Stomach (tissue), 9 donors: ENCODE measurements around the gene AIG1. TPM values are rescaled to one million over a fixed set of nuclear protein-coding genes. Genes with fewer than 3 reads are reported as not detected.

Source experiments
- DNase-seq, 2 donors: peaks; one replicate each; pipeline versions ENCODE4 v3.0.0 to v3.0.0-alpha.2; 2013 to 2019
- H3K27ac ChIP-seq, 5 donors: fragments of 200-600 bp in 4 of 5; sonication (generic) in 4 of 5; one replicate each; pipeline ENCODE4 v1.5.1; 2013 to 2019; ENCODE audit warnings: mild to moderate bottlenecking in 1 of 5, moderate library complexity in 1 of 5
- H3K27me3 ChIP-seq, 3 donors: fragments of 200-600 bp; sonication (generic); one replicate each; pipeline ENCODE4 v1.5.1; 2017 to 2019; ENCODE audit warnings: mixed run types in 1 of 3
- H3K36me3 ChIP-seq, 4 donors: fragments of 200-600 bp; sonication (generic); 1 replicate in 3 of 4; 2 replicates in 1 of 4; pipeline ENCODE4 v1.5.1; 2016 to 2019
- H3K4me1 ChIP-seq, 4 donors: fragments of 200-600 bp; sonication (generic); one replicate each; pipeline ENCODE4 v1.5.1; 2016 to 2019
- H3K4me3 ChIP-seq, 4 donors: fragments of 200-600 bp; sonication (generic) in 3 of 4; one replicate each; pipeline ENCODE4 v1.5.1; 2016 to 2019; ENCODE audit warnings: mild to moderate bottlenecking in 1 of 4
- H3K9me3 ChIP-seq, 4 donors: fragments of 200-600 bp; sonication (generic); one replicate each; pipeline ENCODE4 v1.5.1; 2016 to 2019
- EP300 ChIP-seq: sonication (generic); formaldehyde crosslinking; IDR thresholded peaks from one replicate; pipeline ENCODE4 v1.6.1; 2017; ENCODE audit warnings: antibody characterized with exemption
- POLR2A ChIP-seq, 4 donors: fragments of 450-650 bp; IDR thresholded peaks; one replicate each; pipeline ENCODE4 v1.6.1; 2016; ENCODE audit warnings: antibody characterized with exemption in 4 of 4, control low read depth in 2 of 4, mild to moderate bottlenecking in 1 of 4, moderate library complexity in 1 of 4
- POLR2AphosphoS5 ChIP-seq, 3 donors: sonication (generic); formaldehyde crosslinking; IDR thresholded peaks; one replicate each; pipeline ENCODE4 v1.6.1; 2016; ENCODE audit warnings: antibody characterized with exemption in 3 of 3
- WGBS, 5 donors: extraction: QIAGEN DNeasy Blood & Tissue Kit in 3 of 5; methylation state at CpG; one replicate each; pipeline versions ENCODE4 v1.1.5 to v1.1.7; 2013 to 2018; 5-methylcytosine and 5-hydroxymethylcytosine counted together
- intact Hi-C: fragments of 100-400 bp; cut with DNase I; formaldehyde crosslinking; loops from one replicate; pipeline ENCODE4 v1.15.1; 2023; ENCODE audit warnings: low total_unique reads
- polyA plus RNA-seq, 3 donors: library from polyadenylated mRNA; stranded (reverse); fragments of 200-250 nt; gene quantifications; one replicate each; pipeline ENCODE4 v1.2.3, GENCODE V29; 2013
- total RNA-seq, 5 donors: library from RNA; depleted of rRNA; stranded (reverse); fragments of >200 nt; gene quantifications; one replicate each; pipeline versions ENCODE4 v1.1.0 to v1.2.3, GENCODE V29; 2014 to 2016
- TF ChIP-seq, protein P1 (sequence below), 7 experiments: fragments of 450-650 bp in 4 of 7; fragments of 200-600 bp in 3 of 7; sonication (generic) in 3 of 7; IDR thresholded peaks; one replicate each; pipeline ENCODE4 v1.5.1; 2016 to 2019; ENCODE audit warnings: antibody characterized with exemption in 7 of 7, control low read depth in 2 of 7, mild to moderate bottlenecking in 1 of 7
- donor health status: healthy with polysubstance abuse.
- donor health status: Bipolar disorder and iron deficiency.
- donor health status: healthy.

AIG1 gene
- total and polyA plus RNA-seq, 8 donors, result 10.8 to 220 (median 29.7) TPM; not detected in 1

- TF ChIP-seq POLR2A (IDR thresholded peaks at IDR 0.05) (no peak), EP300 (no peak), POLR2AphosphoS5 (IDR thresholded peaks at IDR 0.05) (no peak)
- TF ChIP-seq, protein P1, sequence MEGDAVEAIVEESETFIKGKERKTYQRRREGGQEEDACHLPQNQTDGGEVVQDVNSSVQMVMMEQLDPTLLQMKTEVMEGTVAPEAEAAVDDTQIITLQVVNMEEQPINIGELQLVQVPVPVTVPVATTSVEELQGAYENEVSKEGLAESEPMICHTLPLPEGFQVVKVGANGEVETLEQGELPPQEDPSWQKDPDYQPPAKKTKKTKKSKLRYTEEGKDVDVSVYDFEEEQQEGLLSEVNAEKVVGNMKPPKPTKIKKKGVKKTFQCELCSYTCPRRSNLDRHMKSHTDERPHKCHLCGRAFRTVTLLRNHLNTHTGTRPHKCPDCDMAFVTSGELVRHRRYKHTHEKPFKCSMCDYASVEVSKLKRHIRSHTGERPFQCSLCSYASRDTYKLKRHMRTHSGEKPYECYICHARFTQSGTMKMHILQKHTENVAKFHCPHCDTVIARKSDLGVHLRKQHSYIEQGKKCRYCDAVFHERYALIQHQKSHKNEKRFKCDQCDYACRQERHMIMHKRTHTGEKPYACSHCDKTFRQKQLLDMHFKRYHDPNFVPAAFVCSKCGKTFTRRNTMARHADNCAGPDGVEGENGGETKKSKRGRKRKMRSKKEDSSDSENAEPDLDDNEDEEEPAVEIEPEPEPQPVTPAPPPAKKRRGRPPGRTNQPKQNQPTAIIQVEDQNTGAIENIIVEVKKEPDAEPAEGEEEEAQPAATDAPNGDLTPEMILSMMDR (IDR thresholded peaks at IDR 0.05), result no peak
Observed at GRCh38 chr6:143103916-143104315, 43.2 kb downstream of the AIG1 start.

GRCh38 chr6:143107440-143107839 lies 46.8 kb downstream of the AIG1 start:
- no peaks in the 10 kb centered on the region for H3K36me3 ChIP-seq
- H3K4me1 ChIP-seq, result no peaks in the 10 kb centered on the region
- intact Hi-C loops, result no loop called here
- no peaks in the 10 kb centered on the region for H3K9me3 ChIP-seq
- no peaks in the 10 kb centered on the region for H3K27me3 ChIP-seq
- DNase-seq, result no peak
- TF ChIP-seq POLR2A (IDR thresholded peaks at IDR 0.05) (no peak), EP300 (no peak), POLR2AphosphoS5 (IDR thresholded peaks at IDR 0.05) (no peak)
- TF ChIP-seq, protein P1 (IDR thresholded peaks at IDR 0.05), result no peak
- H3K4me3 ChIP-seq, result no peak overlapping the region
- 54 to 62% (median 60%) methylated on average over 2 of the region's 2 CpGs for WGBS, 5 donors
- no peak overlapping the region for H3K27ac ChIP-seq

More at GRCh38 chr6:143103916-143104315, 43.2 kb downstream of the AIG1 start:
- 87 to 94% (median 93%) methylated on average over 1 of the region's 1 CpG for WGBS, 5 donors
- intact Hi-C loops, result no loop called here
- H3K36me3 ChIP-seq, result no peaks in the 10 kb centered on the region
- H3K27me3 ChIP-seq, result no peaks in the 10 kb centered on the region
- H3K27ac ChIP-seq, result no peak overlapping the region
- DNase-seq, result no peak
- H3K4me3 ChIP-seq, result no peak overlapping the region
- H3K4me1 ChIP-seq, result no peaks in the 10 kb centered on the region
- no peaks in the 10 kb centered on the region for H3K9me3 ChIP-seq

GRCh38 chr6:143107911-143108761 lies 47.4 kb downstream of the AIG1 start:
- WGBS, 5 donors, result 65 to 77% (median 69%) methylated on average over 6 of the region's 6 CpGs

GRCh38 chr6:143109196-143109595 lies 48.5 kb downstream of the AIG1 start:
- Histone ChIP-seq H3K27ac (no peak overlapping the region), H3K4me3 (no peak overlapping the region), H3K27me3 (no peaks in the 10 kb centered on the region), H3K36me3 (no peaks in the 10 kb centered on the region), H3K4me1 (peaks cover 0 to 3% (median 0%) of the 10 kb centered on the region in 4 donors), H3K9me3 (no peaks in the 10 kb centered on the region)
- DNase-seq, result no peak
- 77 to 85% (median 78%) methylated on average over 4 of the region's 4 CpGs for WGBS, 5 donors
- intact Hi-C loops, result no loop called here
- TF ChIP-seq POLR2A (IDR thresholded peaks at IDR 0.05), result no peak

More at GRCh38 chr6:143107911-143108761, 47.4 kb downstream of the AIG1 start:
- Histone ChIP-seq H3K4me1 (peaks cover 0 to 3% (median 0%) of the 10 kb centered on the region in 4 donors), H3K36me3 (no peaks in the 10 kb centered on the region), H3K27ac (no peak overlapping the region), H3K9me3 (no peaks in the 10 kb centered on the region), H3K4me3 (no peak overlapping the region), H3K27me3 (no peaks in the 10 kb centered on the region)
- intact Hi-C loops, result no loop called here
- TF ChIP-seq EP300, result no peak
- TF ChIP-seq, protein P1 (IDR thresholded peaks at IDR 0.05), result no peak
- no peak for DNase-seq

DNA sequence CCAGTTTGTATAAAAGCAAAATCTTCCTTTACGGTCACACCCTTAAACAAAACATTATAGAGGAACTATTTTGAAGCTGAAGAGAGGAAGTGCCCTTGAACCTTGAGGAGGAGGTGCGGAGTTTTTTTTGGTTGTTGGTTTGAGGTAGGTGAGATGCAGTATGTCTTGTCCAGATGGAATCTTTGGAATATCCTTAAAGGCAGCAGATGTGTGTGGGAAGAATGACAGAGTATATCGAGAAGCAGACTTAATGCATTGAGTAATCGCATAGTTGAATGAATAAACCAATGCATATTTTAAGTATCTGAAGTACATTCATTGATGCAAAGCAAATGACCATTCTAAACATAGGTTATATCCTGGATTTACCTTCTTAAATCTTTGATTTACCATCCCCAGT lies 49.9 kb downstream of the AIG1 start:
- intact Hi-C loops, result no loop called here
- H3K27me3 ChIP-seq, result no peaks in the 10 kb centered on the region
- TF ChIP-seq EP300 (no peak), POLR2A (IDR thresholded peaks at IDR 0.05) (no peak), POLR2AphosphoS5 (IDR thresholded peaks at IDR 0.05) (no peak)
- TF ChIP-seq, protein P1 (IDR thresholded peaks at IDR 0.05), result no peak
- no peaks in the 10 kb centered on the region for H3K36me3 ChIP-seq
- H3K9me3 ChIP-seq, result no peaks in the 10 kb centered on the region
- WGBS, 5 donors, result 81 to 93% (median 92%) methylated on average over 4 of the region's 4 CpGs
- no peak for DNase-seq
- no peak overlapping the region for H3K4me3 ChIP-seq
- no peak overlapping the region for H3K27ac ChIP-seq
- peaks cover 0 to 3% (median 2%) of the 10 kb centered on the region in 4 donors for H3K4me1 ChIP-seq
